ENCODE data around the gene CLEC7A. TPM values are rescaled to one million over a fixed set of nuclear protein-coding genes. Genes with fewer than 3 reads are reported as not detected.

Gene CLEC7A
- total and polyA plus RNA-seq, 5 donors from 2014 or later, result 0.40 to 0.88 (median 0.76) TPM; not detected in 2

DNA sequence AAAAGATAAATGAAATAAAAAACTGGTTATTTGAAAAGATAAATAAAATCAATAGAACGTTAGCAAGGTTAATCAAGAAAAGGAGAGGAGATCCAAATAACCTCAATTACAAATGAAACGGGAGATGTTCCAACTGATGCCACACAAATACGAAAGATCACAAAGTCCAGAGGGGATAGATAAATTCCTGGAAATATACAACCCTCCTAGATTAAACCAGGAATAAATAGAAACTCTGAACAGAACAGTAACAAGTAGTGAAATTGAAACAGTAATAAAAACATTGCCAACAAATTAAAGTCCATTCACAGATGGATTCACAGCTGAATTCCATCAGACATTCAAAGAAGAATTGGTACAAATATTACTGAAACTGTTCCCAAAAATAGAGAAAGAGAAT lies 43.6 kb downstream of the CLEC7A start:
- Mint-ChIP-seq H3K9me3 (peaks cover 0 to 14% (median 6%) of the 10 kb centered on the region in 7 donors), H3K4me1 (peaks cover 0 to 3% (median 0%) of the 10 kb centered on the region in 4 donors), H3K36me3 (no peaks in the 10 kb centered on the region), H3K27me3 (peaks cover 7% of the 10 kb centered on the region), H3K27ac (no peak overlapping the region), H3K4me3 (no peak overlapping the region)
- ATAC-seq (ENCODE audit: low read depth in 2 of 2) (no peak), DNase-seq (no peak)
- Histone ChIP-seq H3K4me3 (ENCODE audit: low read depth, low read length) (no peak overlapping the region), H3K27me3 (ENCODE audit: control insufficient read depth, insufficient read depth, low read length) (peaks cover 3% of the 10 kb centered on the region), H3K36me3 (ENCODE audit: control insufficient read depth, insufficient read depth, low read length) (no peaks in the 10 kb centered on the region), H3K4me1 (ENCODE audit: control insufficient read depth, insufficient read depth, low read length, poor library complexity, severe bottlenecking) (no peaks in the 10 kb centered on the region), H3K27ac (ENCODE audit: insufficient read depth, low read length, poor library complexity, severe bottlenecking) (no peak overlapping the region), H3K9me3 (ENCODE audit: control insufficient read depth in 2 of 2, low read length in 2 of 2) (no peaks in the 10 kb centered on the region)

DNA sequence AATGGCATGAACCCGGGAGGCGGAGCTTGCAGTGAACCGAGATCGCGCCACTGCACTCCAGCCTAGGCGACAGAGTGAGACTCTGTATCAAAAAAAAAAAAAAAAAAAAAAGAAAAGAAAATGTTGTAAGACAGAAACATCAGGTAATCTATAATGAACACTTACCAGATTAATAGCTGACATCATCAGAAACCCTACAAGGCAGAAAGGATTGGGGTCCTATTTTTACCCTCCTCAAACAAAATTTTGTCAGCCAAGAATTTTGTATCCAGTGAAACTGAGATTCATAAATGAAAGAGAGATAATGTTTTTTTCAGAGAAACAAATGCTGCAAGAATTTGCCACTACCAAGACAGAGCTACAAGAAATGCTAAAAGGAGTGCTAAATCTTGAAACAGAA lies 45.3 kb downstream of the CLEC7A start:
- H3K36me3 Mint-ChIP-seq, result no peaks in the 10 kb centered on the region
- Histone ChIP-seq H3K27ac (ENCODE audit: insufficient read depth, low read length, poor library complexity, severe bottlenecking) (no peak overlapping the region), H3K4me3 (ENCODE audit: low read depth, low read length) (no peak overlapping the region), H3K36me3 (ENCODE audit: control insufficient read depth, insufficient read depth, low read length) (no peaks in the 10 kb centered on the region), H3K4me1 (ENCODE audit: control insufficient read depth, insufficient read depth, low read length, poor library complexity, severe bottlenecking) (no peaks in the 10 kb centered on the region), H3K27me3 (ENCODE audit: control insufficient read depth, insufficient read depth, low read length) (peaks cover 3% of the 10 kb centered on the region), H3K9me3 (ENCODE audit: control insufficient read depth in 2 of 2, low read length in 2 of 2) (no peaks in the 10 kb centered on the region)
- peaks cover 13% of the 10 kb centered on the region for H3K27me3 Mint-ChIP-seq
- H3K9me3 Mint-ChIP-seq, result peaks cover 0 to 14% (median 6%) of the 10 kb centered on the region in 7 donors
- H3K4me1 Mint-ChIP-seq, result no peaks in the 10 kb centered on the region
- DNase-seq (no peak), ATAC-seq (ENCODE audit: low read depth in 2 of 2) (no peak)
- no peak overlapping the region for H3K27ac Mint-ChIP-seq
- no peak overlapping the region for H3K4me3 Mint-ChIP-seq

DNA sequence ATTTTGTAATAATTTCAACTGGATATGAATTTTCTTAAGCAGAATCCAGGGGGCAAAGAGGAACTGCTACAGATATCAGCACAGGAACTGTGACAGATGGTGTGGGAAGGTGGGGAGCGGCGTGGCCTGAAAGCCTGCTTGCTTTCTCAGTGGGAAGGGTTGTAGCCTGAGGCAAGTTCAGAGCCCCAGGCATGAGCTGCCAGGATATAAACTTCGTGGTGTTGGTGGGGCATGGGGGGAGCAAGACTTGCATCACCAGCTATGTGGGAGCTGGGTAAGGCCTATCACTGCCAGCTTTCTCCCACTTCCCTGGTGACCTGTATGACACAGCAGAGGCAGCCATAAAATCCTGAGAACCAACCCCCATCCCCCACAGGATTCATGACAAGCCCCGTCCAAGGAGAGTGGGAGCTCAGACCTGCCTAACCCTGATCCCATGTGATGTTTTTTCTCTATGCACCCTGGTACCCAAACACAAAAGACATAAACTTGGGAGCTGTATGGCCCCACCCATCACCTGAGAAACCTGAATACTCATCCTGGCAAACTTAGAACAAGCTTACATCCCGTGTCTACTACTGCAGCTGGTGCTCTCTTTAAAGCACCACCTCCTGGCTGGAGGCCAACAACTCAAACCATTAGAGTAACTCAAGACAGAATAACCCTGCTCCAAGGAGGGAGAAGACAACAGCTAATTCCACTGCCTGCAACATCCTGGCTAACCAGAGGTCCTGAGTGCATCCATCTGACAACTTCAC lies 47.7 kb downstream of the CLEC7A start:
- Histone ChIP-seq H3K27ac (ENCODE audit: insufficient read depth, low read length, poor library complexity, severe bottlenecking) (no peak overlapping the region), H3K27me3 (ENCODE audit: control insufficient read depth, insufficient read depth, low read length) (no peaks in the 10 kb centered on the region), H3K4me3 (ENCODE audit: low read depth, low read length) (no peak overlapping the region), H3K36me3 (ENCODE audit: control insufficient read depth, insufficient read depth, low read length) (no peaks in the 10 kb centered on the region), H3K4me1 (ENCODE audit: control insufficient read depth, insufficient read depth, low read length, poor library complexity, severe bottlenecking) (no peaks in the 10 kb centered on the region), H3K9me3 (ENCODE audit: control insufficient read depth in 2 of 2, low read length in 2 of 2) (no peaks in the 10 kb centered on the region)
- peaks cover 0 to 14% (median 6%) of the 10 kb centered on the region in 7 donors for H3K9me3 Mint-ChIP-seq
- H3K27me3 Mint-ChIP-seq, result peaks cover 14% of the 10 kb centered on the region
- ATAC-seq (ENCODE audit: low read depth in 2 of 2) (no peak), DNase-seq (no peak)
- H3K27ac Mint-ChIP-seq, result no peak overlapping the region
- no peak overlapping the region for H3K4me3 Mint-ChIP-seq
- H3K36me3 Mint-ChIP-seq, result no peaks in the 10 kb centered on the region
- H3K4me1 Mint-ChIP-seq, result no peaks in the 10 kb centered on the region

DNA sequence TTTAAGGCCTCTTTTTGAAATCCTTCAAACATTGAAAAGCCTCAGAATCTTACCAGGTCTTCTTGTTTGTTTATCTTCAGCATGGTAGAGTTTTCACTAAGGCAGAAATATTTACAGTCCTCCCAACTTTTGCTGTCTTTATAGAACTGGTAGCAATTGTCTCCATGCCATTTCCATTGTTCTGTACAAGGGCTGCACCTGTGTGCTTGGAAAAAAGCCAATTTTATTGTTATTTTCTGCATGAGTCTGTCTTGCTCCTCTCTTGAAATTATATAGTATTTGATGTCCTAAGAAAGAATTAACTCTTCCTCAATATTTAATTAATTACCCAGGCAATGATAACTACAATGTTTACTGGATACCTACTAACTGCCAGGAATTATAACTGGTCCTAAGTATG lies 54.5 kb downstream of the CLEC7A start:
- DNase-seq (no peak), ATAC-seq (ENCODE audit: low read depth in 2 of 2) (no peak)
- Histone ChIP-seq H3K4me1 (ENCODE audit: control insufficient read depth, insufficient read depth, low read length, poor library complexity, severe bottlenecking) (no peaks in the 10 kb centered on the region), H3K36me3 (ENCODE audit: control insufficient read depth, insufficient read depth, low read length) (no peaks in the 10 kb centered on the region), H3K9me3 (ENCODE audit: control insufficient read depth in 2 of 2, low read length in 2 of 2) (no peaks in the 10 kb centered on the region), H3K27me3 (ENCODE audit: control insufficient read depth, insufficient read depth, low read length) (peaks cover 7% of the 10 kb centered on the region), H3K4me3 (ENCODE audit: low read depth, low read length) (no peak overlapping the region), H3K27ac (ENCODE audit: insufficient read depth, low read length, poor library complexity, severe bottlenecking) (no peak overlapping the region)
- no peak overlapping the region for H3K4me3 Mint-ChIP-seq
- no peak overlapping the region for H3K27ac Mint-ChIP-seq
- no peaks in the 10 kb centered on the region for H3K36me3 Mint-ChIP-seq
- no peaks in the 10 kb centered on the region for H3K4me1 Mint-ChIP-seq
- H3K9me3 Mint-ChIP-seq, result no peaks in the 10 kb centered on the region
- peaks cover 26% of the 10 kb centered on the region for H3K27me3 Mint-ChIP-seq

DNA sequence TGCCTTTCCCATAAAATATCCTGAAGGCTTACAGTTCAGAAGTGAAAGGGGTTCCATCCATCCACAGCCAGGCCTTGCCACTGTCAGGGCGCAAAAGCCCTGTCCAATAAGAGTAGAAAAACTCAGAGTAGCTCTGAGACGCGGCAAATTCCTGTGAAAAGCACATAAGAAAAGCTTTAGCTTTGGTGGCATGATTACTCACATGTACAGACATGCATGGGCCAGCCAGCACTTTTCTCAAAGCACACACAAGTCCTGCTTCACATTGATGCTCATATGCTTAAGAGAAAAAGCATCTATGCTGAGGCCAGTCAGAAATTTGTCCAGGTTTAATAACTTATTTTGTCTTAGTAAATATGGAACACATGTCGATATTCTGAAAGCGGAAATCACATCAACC lies 56.7 kb downstream of the CLEC7A start:
- ATAC-seq (ENCODE audit: low read depth in 2 of 2) (no peak), DNase-seq (no peak)
- H3K36me3 ChIP-seq (ENCODE audit: control insufficient read depth, insufficient read depth, low read length), result no peaks in the 10 kb centered on the region
- no peak overlapping the region for H3K4me3 ChIP-seq (ENCODE audit: low read depth, low read length)
- H3K27me3 ChIP-seq (ENCODE audit: control insufficient read depth, insufficient read depth, low read length), result peaks cover 7% of the 10 kb centered on the region
- H3K27ac ChIP-seq (ENCODE audit: insufficient read depth, low read length, poor library complexity, severe bottlenecking), result no peak overlapping the region
- Mint-ChIP-seq H3K4me1 (peaks cover 0 to 4% (median 0%) of the 10 kb centered on the region in 4 donors), H3K27me3 (peaks cover 44% of the 10 kb centered on the region), H3K27ac (no peak overlapping the region), H3K4me3 (no peak overlapping the region), H3K36me3 (no peaks in the 10 kb centered on the region), H3K9me3 (no peaks in the 10 kb centered on the region)
- no peaks in the 10 kb centered on the region for H3K9me3 ChIP-seq (ENCODE audit: control insufficient read depth in 2 of 2, low read length in 2 of 2)
- no peaks in the 10 kb centered on the region for H3K4me1 ChIP-seq (ENCODE audit: control insufficient read depth, insufficient read depth, low read length, poor library complexity, severe bottlenecking)

DNA sequence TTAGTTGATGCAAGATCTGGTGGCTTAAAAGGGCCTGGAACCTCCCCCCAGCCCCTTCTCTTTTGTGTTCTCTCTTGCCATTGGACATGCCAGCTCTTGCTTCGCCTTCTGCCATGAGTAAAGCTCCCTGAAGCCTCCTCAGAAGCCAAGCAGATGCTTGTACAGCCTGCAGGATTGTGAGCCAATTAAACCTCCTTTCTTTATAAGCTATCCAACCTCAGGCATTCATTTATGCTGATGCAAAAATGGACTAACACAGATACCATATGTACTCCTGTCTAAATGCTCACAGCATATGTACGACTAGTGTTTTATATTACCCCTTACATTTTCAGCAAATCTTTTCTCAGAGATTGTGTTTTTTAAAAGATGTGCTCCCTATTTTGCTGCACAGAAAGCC lies 57.9 kb downstream of the CLEC7A start:
- no peak overlapping the region for H3K27ac ChIP-seq (ENCODE audit: insufficient read depth, low read length, poor library complexity, severe bottlenecking)
- no peaks in the 10 kb centered on the region for H3K36me3 Mint-ChIP-seq
- DNase-seq, result no peak
- peaks cover 0 to 4% (median 0%) of the 10 kb centered on the region in 4 donors for H3K4me1 Mint-ChIP-seq
- no peak for ATAC-seq (ENCODE audit: low read depth in 2 of 2)
- H3K27me3 Mint-ChIP-seq, result peaks cover 42% of the 10 kb centered on the region
- peaks cover 0 to 3% (median 0%) of the 10 kb centered on the region in 7 donors for H3K9me3 Mint-ChIP-seq
- H3K4me1 ChIP-seq (ENCODE audit: control insufficient read depth, insufficient read depth, low read length, poor library complexity, severe bottlenecking), result no peaks in the 10 kb centered on the region
- no peak overlapping the region for H3K27ac Mint-ChIP-seq
- no peak overlapping the region for H3K4me3 ChIP-seq (ENCODE audit: low read depth, low read length)
- no peaks in the 10 kb centered on the region for H3K36me3 ChIP-seq (ENCODE audit: control insufficient read depth, insufficient read depth, low read length)
- peaks cover 10% of the 10 kb centered on the region for H3K27me3 ChIP-seq (ENCODE audit: control insufficient read depth, insufficient read depth, low read length)
- no peaks in the 10 kb centered on the region for H3K9me3 ChIP-seq (ENCODE audit: control insufficient read depth in 2 of 2, low read length in 2 of 2)
- no peak overlapping the region for H3K4me3 Mint-ChIP-seq

DNA sequence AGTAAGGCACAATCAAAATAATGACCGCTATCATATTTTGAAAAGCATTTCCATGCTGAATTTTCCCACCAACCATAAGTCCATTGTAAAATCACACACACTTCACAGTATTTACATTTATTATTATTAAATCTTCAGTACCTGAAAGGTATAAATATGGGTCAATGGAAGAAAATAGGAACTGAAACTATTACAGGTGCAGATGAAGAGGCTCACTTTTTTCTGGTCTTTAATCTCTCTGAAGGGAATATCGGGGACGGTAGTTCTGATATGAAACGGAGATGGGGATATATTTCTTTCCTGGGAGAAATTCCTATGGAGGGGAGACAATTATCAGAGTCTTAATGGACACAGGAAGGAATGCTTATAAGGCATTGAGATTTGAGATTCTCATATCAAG lies 59.6 kb downstream of the CLEC7A start:
- ATAC-seq (ENCODE audit: low read depth in 2 of 2), result no peak
- peaks cover 0 to 3% (median 0%) of the 10 kb centered on the region in 7 donors for H3K9me3 Mint-ChIP-seq
- peaks cover 42% of the 10 kb centered on the region for H3K27me3 Mint-ChIP-seq
- H3K27ac ChIP-seq (ENCODE audit: insufficient read depth, low read length, poor library complexity, severe bottlenecking), result no peak overlapping the region
- H3K4me3 ChIP-seq (ENCODE audit: low read depth, low read length), result no peak overlapping the region
- H3K36me3 ChIP-seq (ENCODE audit: control insufficient read depth, insufficient read depth, low read length), result no peaks in the 10 kb centered on the region
- H3K4me1 ChIP-seq (ENCODE audit: control insufficient read depth, insufficient read depth, low read length, poor library complexity, severe bottlenecking), result no peaks in the 10 kb centered on the region
- H3K36me3 Mint-ChIP-seq, result no peaks in the 10 kb centered on the region
- peaks cover 0 to 4% (median 0%) of the 10 kb centered on the region in 4 donors for H3K4me1 Mint-ChIP-seq
- DNase-seq, result no peak
- peaks cover 8% of the 10 kb centered on the region for H3K27me3 ChIP-seq (ENCODE audit: control insufficient read depth, insufficient read depth, low read length)
- no peak overlapping the region for H3K27ac Mint-ChIP-seq
- H3K9me3 ChIP-seq (ENCODE audit: control insufficient read depth in 2 of 2, low read length in 2 of 2), result no peaks in the 10 kb centered on the region
- no peak overlapping the region for H3K4me3 Mint-ChIP-seq

DNA sequence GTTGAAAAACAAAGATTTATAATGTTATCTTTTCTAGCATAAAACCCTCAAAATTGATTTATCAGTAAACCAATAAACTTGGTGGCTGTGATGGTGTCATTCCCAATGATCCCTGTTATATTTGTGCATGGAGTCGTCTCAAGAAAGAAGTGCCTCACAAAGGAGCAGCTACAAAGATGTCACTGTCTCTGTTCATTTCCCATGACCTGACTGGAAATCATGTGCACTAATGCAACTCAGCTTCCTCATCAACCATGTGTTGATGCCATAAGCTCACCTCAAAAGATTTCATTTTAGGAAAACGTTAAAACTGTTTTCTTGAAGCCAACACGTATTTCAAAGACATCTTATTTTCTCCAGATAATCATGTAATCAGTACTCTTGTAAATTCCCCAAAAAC lies 60.0 kb downstream of the CLEC7A start:
- ATAC-seq (ENCODE audit: low read depth in 2 of 2), result no peak

More for the DNA sequence above, 60.0 kb downstream of the CLEC7A start:
- no peak overlapping the region for H3K27ac ChIP-seq (ENCODE audit: insufficient read depth, low read length, poor library complexity, severe bottlenecking)
- H3K36me3 ChIP-seq (ENCODE audit: control insufficient read depth, insufficient read depth, low read length), result no peaks in the 10 kb centered on the region
- no peak for DNase-seq
- no peaks in the 10 kb centered on the region for H3K36me3 Mint-ChIP-seq
- no peak overlapping the region for H3K4me3 ChIP-seq (ENCODE audit: low read depth, low read length)
- H3K27ac Mint-ChIP-seq, result no peak overlapping the region
- H3K9me3 Mint-ChIP-seq, result peaks cover 0 to 3% (median 0%) of the 10 kb centered on the region in 7 donors
- no peaks in the 10 kb centered on the region for H3K9me3 ChIP-seq (ENCODE audit: control insufficient read depth in 2 of 2, low read length in 2 of 2)
- peaks cover 8% of the 10 kb centered on the region for H3K27me3 ChIP-seq (ENCODE audit: control insufficient read depth, insufficient read depth, low read length)
- no peaks in the 10 kb centered on the region for H3K4me1 ChIP-seq (ENCODE audit: control insufficient read depth, insufficient read depth, low read length, poor library complexity, severe bottlenecking)
- peaks cover 41% of the 10 kb centered on the region for H3K27me3 Mint-ChIP-seq
- peaks cover 0 to 4% (median 0%) of the 10 kb centered on the region in 4 donors for H3K4me1 Mint-ChIP-seq
- H3K4me3 Mint-ChIP-seq, result no peak overlapping the region
